Measurements from ENCODE around the gene SGMS1.

Gene SGMS1

DNA sequence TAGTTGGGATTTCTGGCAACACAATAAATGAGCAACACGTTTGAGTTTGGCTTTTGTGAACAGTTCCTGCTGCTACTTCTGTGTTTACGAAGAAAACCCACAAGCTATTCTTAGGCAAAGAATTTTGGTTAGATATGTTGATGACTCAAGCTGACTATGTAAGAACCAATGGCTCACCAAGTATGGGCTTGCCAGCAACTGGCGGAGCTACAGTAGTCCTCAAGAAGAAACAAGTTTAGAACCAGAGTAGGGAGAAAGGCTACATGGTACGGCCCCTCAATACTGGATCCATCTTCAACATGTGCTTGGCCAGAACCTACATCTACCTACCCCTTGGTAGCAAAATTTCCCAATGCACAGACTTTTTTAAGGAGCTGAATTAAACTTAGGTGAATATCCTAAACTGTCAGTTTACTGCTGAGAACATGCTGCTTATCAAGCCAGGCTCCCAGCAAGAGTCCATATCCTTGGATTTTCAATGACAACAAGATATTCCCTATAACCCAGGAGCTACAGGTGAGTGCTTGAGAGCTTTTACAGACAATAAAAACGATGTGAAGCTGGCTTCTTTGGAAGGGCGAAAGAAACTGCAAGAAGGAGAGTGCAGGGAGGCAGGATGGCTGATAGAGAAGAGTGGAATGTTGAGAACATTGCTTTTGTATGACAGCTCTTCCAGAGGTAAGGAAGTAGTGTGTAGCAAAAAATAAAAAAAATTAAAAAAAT, 298.1 kb downstream of the SGMS1 start:
- TF ChIP-seq, protein P1, sequence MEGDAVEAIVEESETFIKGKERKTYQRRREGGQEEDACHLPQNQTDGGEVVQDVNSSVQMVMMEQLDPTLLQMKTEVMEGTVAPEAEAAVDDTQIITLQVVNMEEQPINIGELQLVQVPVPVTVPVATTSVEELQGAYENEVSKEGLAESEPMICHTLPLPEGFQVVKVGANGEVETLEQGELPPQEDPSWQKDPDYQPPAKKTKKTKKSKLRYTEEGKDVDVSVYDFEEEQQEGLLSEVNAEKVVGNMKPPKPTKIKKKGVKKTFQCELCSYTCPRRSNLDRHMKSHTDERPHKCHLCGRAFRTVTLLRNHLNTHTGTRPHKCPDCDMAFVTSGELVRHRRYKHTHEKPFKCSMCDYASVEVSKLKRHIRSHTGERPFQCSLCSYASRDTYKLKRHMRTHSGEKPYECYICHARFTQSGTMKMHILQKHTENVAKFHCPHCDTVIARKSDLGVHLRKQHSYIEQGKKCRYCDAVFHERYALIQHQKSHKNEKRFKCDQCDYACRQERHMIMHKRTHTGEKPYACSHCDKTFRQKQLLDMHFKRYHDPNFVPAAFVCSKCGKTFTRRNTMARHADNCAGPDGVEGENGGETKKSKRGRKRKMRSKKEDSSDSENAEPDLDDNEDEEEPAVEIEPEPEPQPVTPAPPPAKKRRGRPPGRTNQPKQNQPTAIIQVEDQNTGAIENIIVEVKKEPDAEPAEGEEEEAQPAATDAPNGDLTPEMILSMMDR (conservative IDR thresholded peaks at IDR 0.05) = no peak
- H3K27ac ChIP-seq = peak overlapping the region; percentile 61

DNA sequence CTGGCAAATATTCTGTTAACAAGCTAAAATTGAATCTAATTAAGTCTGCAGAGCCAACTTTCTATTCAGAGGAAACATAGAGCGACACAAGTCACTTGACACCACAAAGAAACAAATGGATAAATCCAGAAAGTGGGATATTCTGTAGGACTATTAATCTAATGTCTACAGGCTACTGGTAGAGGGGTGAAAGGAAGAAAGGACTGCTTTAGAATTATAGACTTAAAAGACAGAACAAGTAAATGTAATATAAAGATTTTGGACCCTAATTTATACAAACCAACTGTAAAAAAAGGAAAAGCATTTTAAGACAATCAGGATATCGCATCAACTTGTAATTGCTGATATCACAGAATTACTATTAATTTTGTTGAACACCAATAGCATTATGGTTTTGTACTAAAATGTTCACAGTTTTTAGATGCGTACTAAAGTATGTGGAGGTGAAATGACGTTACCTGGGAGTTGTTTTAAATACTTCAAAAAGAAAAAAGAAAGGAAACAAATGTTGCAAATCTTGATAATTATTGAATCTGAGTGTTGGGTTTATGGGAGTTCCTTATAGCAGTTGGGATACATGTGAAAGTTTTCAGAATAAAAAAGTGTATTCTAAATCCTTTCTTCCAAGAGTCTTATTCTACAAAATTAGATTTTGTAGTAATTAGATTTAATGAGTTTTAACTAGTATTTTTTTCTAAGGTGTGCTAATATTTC, 298.9 kb downstream of the SGMS1 start:
- TF ChIP-seq, protein P1 (conservative IDR thresholded peaks at IDR 0.05) = no peak
- H3K27ac ChIP-seq = no peak overlapping the region

DNA sequence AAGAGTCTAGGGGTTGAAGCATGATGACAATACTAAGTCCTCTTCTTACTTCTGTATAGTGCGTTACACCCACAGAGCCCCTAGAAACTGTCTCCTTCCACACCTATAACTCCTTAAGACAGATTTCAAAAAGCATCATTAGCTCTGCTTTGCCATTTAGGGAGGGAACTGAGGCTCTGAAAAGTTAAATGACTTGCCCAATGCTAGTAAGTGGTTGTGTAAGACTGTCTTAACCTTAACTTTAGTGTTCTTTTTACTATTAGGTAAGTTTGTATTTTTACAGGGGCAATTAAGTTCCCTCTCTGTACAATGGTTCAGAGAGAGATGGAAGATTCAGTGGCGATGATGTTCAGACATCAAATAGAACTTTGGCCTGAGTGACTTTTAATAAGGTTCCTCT, 299.7 kb downstream of the SGMS1 start:
- H3K27ac ChIP-seq = no peak overlapping the region
- TF ChIP-seq, protein P1 (conservative IDR thresholded peaks at IDR 0.05) = no peak

DNA sequence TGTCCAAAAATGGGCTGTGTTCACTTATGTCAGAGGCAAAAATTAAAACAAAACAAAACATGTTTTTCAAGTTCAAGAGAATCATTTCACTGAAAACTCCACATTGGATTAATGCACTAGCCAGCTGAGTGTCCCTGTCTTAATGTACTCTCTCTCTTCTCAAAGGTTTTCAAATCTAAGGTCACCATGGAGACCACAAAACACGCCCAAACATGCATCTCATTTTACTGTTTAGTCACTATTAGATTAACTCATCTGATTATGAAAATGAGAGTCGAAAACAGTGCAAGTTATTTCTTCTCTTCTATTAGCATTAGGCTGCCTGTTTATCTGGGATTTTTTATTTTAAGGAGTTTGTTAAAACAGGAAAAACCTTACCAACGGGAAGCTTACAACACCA, 301.7 kb downstream of the SGMS1 start:
- TF ChIP-seq, protein P1 (conservative IDR thresholded peaks at IDR 0.05) = no peak
- no peak overlapping the region for H3K27ac ChIP-seq

DNA sequence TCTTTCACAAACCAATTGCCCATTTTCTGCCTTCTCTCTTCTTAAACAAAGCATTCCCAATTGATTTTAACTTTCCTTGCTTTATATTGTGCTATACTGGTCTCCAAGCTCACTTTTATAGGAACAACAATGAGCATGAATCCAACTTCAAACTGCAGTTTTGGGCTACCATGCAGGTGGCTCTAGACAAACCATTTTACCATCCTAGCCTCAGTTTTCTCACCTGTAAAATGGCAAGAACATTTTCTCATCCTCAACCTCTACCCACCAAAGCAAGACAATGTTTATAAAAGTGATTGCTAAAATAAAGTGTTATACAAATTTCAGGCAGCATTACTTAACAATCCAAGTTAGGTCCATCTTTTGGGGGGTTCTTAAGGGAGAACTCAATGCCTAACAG, 305.6 kb downstream of the SGMS1 start:
- no peak overlapping the region for H3K27ac ChIP-seq
- TF ChIP-seq, protein P1 (conservative IDR thresholded peaks at IDR 0.05) = no peak

DNA sequence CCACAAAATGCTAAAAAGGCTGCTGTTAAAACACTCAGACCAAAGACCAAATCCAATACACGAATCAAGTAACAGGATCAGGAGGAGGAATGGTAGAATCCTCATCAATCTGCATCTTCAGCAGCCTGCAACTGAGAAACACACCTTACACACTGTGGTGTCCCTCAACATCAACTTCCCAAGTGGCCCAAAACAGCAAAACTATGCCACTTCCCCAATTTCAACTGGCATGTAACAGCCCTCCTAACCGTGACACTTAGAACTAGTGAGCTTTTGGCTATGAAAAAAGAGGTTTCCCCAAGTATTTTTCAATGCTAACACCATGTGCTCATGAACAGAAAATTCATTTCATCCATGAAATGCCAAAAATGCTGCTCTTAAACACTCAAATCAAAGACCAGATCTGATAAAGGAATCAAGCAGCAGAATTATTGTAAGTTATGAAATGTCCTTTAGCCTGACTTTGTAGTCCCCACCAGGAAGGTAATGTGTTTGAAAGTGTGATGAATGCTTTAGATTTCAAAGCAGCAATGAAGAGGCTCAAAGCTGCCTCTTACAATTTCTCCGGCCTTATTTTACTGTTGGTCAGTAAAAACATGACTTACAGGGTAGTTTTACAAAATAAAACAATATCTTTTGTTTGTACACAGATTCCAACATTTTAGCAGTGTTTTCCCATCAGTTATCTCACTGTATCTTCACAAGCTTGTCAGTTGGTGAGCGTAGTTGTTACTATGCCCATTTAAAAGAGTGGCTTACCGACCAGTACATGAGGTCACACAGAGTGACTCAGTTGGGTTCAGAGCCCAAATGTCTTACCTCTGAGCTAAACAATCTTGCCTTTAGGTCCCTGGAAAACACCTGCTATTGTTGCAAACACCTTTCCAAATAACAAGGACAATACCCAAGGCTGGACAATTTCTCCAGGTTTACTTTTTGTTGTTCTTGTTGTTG, 306.8 kb downstream of the SGMS1 start:
- TF ChIP-seq, protein P1 (conservative IDR thresholded peaks at IDR 0.05) = no peak
- H3K27ac ChIP-seq = no peak overlapping the region

DNA sequence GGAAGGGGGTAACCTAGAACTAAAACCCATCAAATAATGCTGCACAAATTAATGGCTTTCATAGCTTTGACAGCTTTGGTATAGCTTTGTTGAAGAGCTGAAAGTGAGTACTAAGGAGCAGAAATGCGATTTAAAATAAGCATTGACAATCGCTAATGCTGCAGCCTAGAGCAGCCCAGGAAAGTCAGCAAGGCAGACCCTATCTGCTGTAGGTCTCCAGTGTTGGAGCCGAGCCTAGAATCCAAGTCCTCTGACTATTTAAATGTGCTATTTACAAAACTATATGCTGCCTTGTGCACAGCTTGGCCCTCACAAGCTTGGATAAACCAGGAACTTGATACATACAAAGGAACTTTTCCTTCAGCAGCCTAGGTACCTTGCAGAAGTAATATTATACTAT, 307.6 kb downstream of the SGMS1 start:
- H3K27ac ChIP-seq = no peak overlapping the region
- TF ChIP-seq, protein P1 (conservative IDR thresholded peaks at IDR 0.05) = no peak
